Right lobe of liver (tissue), 6 donors: ENCODE data around the gene TMEM143. TPM values are rescaled to one million over a fixed set of nuclear protein-coding genes. Genes with fewer than 3 reads are reported as not detected.

ENCODE experiments used
- ATAC-seq, 4 donors: fragments of 200-7000 bp; cut with Tn5 transposase; one replicate each; pipeline ENCODE4 v1.9.1; 2020; ENCODE audit warnings: mild to moderate bottlenecking in 4 of 4, moderate library complexity in 4 of 4
- DNase-seq, 3 donors: peaks; one replicate each; pipeline ENCODE4 v3.0.0-alpha.2; 2020
- H3K27ac ChIP-seq, 3 donors: fragments of 200-600 bp; one replicate each; pipeline ENCODE4 v1.8.0; 2022
- H3K27me3 ChIP-seq, 2 donors: fragments of 200-600 bp; one replicate each; pipeline ENCODE4 v1.8.0; 2022
- H3K36me3 ChIP-seq, 4 donors: fragments of 200-600 bp; sonication (generic) in 1 of 4; one replicate each; pipeline versions ENCODE4 v1.5.1 to v1.8.0; 2017 to 2022; ENCODE audit warnings: control low read depth in 1 of 4
- H3K4me1 ChIP-seq, 4 donors: fragments of 200-600 bp; sonication (generic) in 1 of 4; one replicate each; pipeline versions ENCODE4 v1.5.1 to v1.8.0; 2017 to 2022; ENCODE audit warnings: control low read depth in 1 of 4
- H3K4me3 ChIP-seq, 3 donors: fragments of 200-600 bp; one replicate each; pipeline ENCODE4 v1.8.0; 2022
- H3K9me3 ChIP-seq, 4 donors: fragments of 200-600 bp; sonication (generic) in 1 of 4; one replicate each; pipeline versions ENCODE4 v1.5.1 to v1.8.0; 2017 to 2022; ENCODE audit warnings: control low read depth in 1 of 4
- POLR2A ChIP-seq: fragments of 450-650 bp; IDR thresholded peaks from one replicate; pipeline ENCODE4 v1.6.1; 2017; ENCODE audit warnings: antibody characterized with exemption, mild to moderate bottlenecking
- WGBS: methylation state at CpG from one replicate; pipeline ENCODE4 v1.1.6; 2018; ENCODE audit warnings: low coverage, low lambda C conversion rate; ENCODE audit not compliant: insufficient coverage; ENCODE audit errors: missing lambda C conversion rate; 5-methylcytosine and 5-hydroxymethylcytosine counted together
- intact Hi-C, 2 donors: fragments of 100-400 bp; cut with DNase I; formaldehyde crosslinking; loops; one replicate each; pipeline versions ENCODE4 v1.11.2 to v1.14.1; 2022
- total RNA-seq, 6 experiments: library from RNA; depleted of rRNA in 2 of 6; stranded (reverse); fragments of >200 nt in 2 of 6; fragmentation: NEBNext Ultra II Directional in 3 of 6; extraction: Animal tissue kit (Norgen Biotek cat#: 25700) in 3 of 6; gene quantifications; one replicate each; pipeline versions ENCODE4 v1.1.0 to v1.2.4, GENCODE V29; 2016 to 2023
- TF ChIP-seq, protein P1 (sequence below), 4 donors: fragments of 200-600 bp in 3 of 4; fragments of 450-650 bp in 1 of 4; IDR thresholded peaks; one replicate each; pipeline versions ENCODE4 v1.5.1 to v1.8.0; 2016 to 2022; ENCODE audit warnings: antibody characterized with exemption in 4 of 4, mild to moderate bottlenecking in 2 of 4
- donor health status: DM: no; HTN: yes; CAD: no.
- donor health status: DM: no; HTN: no; CAD: no.
- donor health status: DM: no; HTN: no; CAD: no.
- donor health status: DM: no; HTN: yes; CAD: no.
- donor health status: DM: no; HTN: yes; CAD: no.

Gene TMEM143
- total RNA-seq, 6 experiments from 2014 or later, result 6.5 to 15.1 (median 9.8) TPM

DNA sequence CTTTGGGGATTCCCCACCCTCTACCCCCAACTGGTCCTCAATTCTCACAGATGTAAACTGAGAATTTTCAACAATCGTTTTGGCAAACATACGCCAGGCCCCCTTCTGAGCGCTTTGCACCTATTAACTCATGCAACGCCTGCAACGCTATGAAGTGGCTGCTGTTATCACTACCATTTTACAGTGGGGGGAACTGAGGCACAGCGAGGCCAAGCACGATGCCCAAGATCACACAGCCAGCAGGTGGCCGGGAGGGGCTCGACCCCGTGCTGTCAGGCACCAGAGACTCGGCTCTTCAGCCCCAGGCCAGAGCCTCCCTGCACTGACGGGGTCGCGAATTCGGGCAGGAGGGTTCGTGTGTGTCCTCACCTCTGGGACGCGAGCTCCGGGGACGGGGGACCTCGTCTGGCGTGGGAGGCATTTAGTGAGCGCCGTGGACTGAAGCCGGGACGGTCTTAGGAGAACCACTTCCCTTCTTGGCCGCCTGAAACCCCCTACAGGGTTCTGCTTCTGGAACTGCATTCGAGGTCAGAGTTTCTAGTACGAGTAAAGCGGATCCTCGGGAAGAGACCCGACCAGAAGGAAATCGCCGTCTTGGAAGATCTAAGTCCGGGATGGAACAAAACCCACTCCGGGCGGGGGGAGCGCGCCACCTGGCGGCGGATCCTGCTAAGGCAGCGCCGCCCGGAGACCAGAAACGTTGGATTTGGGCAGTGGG, 72.8 kb downstream of the TMEM143 start:
- no peak for TF ChIP-seq POLR2A
- TF ChIP-seq, protein P1, sequence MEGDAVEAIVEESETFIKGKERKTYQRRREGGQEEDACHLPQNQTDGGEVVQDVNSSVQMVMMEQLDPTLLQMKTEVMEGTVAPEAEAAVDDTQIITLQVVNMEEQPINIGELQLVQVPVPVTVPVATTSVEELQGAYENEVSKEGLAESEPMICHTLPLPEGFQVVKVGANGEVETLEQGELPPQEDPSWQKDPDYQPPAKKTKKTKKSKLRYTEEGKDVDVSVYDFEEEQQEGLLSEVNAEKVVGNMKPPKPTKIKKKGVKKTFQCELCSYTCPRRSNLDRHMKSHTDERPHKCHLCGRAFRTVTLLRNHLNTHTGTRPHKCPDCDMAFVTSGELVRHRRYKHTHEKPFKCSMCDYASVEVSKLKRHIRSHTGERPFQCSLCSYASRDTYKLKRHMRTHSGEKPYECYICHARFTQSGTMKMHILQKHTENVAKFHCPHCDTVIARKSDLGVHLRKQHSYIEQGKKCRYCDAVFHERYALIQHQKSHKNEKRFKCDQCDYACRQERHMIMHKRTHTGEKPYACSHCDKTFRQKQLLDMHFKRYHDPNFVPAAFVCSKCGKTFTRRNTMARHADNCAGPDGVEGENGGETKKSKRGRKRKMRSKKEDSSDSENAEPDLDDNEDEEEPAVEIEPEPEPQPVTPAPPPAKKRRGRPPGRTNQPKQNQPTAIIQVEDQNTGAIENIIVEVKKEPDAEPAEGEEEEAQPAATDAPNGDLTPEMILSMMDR (IDR thresholded peaks at IDR 0.05), result peak; percentile 82 to 99 (median 98)
- no peaks in the 10 kb centered on the region for H3K27me3 ChIP-seq
- DNase-seq (peak; percentile 74 to 76 (median 76)), ATAC-seq (peak; percentile 88 to 94 (median 91))
- peak overlapping the region in 2 of 3 donors; percentile 17 to 41 for H3K4me3 ChIP-seq
- H3K27ac ChIP-seq, result no peak overlapping the region
- intact Hi-C loops, result no loop called here
- H3K4me1 ChIP-seq, result peaks cover 0 to 6% (median 2%) of the 10 kb centered on the region in 4 donors
- 3% methylated on average over 12 of the region's 45 CpGs for WGBS
- H3K9me3 ChIP-seq, result peaks cover 0 to 7% (median 0%) of the 10 kb centered on the region in 4 donors
- H3K36me3 ChIP-seq, result no peaks in the 10 kb centered on the region

DNA sequence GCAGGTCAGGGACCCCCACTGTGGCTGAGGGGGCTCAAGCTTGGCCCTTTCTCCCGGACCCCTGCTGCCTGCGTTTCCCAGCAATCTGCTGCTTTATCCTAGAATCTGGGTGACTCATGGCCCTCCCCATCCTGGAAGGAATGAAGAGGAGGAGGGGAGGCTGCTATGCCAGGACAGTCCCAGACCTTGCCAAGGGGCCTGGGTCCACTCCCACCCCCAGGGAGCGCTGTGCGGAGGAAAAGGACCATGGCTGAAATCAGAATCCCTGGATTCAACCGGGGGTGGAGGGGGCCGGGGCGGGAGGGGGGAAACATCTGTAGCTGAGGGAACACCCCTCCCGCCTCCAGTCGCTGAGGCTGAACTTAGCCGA, 73.4 kb downstream of the TMEM143 start:
- no peaks in the 10 kb centered on the region for H3K27me3 ChIP-seq
- TF ChIP-seq POLR2A, result no peak
- TF ChIP-seq, protein P1 (IDR thresholded peaks at IDR 0.05), result no peak
- no peak overlapping the region for H3K4me3 ChIP-seq
- intact Hi-C loops, result no loop called here
- H3K4me1 ChIP-seq, result peaks cover 0 to 6% (median 2%) of the 10 kb centered on the region in 4 donors
- peak in 1 of 3 donors; percentile 31 for DNase-seq
- WGBS, result 0% methylated on average over 4 of the region's 10 CpGs
- no peak overlapping the region for H3K27ac ChIP-seq
- H3K36me3 ChIP-seq, result no peaks in the 10 kb centered on the region
- peak in 2 of 4 donors; percentile 23 to 30 for ATAC-seq
- peaks cover 0 to 7% (median 0%) of the 10 kb centered on the region in 4 donors for H3K9me3 ChIP-seq

DNA sequence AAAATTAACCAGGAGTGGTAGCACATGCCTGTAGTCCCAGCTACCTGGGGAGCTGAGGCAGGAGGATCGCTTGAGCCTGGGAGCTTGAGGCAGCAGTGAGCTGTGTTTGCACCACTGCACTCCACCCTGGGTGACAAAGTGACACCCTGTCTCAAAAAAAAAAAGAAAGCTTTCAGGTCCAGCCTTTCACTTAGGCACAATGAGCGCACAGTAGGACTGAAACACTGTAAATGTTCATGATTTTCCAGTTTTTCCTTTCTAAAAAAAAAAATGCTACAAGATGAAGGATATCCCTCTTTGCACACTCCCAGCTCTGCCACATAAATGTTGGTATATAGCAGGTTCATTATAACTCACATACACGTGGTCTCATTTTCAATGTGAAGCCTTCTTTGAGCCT, 76.0 kb downstream of the TMEM143 start:
- 63% methylated on average over 2 of the region's 3 CpGs for WGBS
- no peak for ATAC-seq
- Histone ChIP-seq H3K9me3 (peaks cover 0 to 7% (median 0%) of the 10 kb centered on the region in 4 donors), H3K36me3 (no peaks in the 10 kb centered on the region), H3K4me1 (peaks cover 0 to 6% (median 2%) of the 10 kb centered on the region in 4 donors), H3K4me3 (no peak overlapping the region), H3K27me3 (no peaks in the 10 kb centered on the region), H3K27ac (no peak overlapping the region)
- DNase-seq, result no peak
- intact Hi-C loops, result no loop called here
- TF ChIP-seq POLR2A, result no peak
- TF ChIP-seq, protein P1 (IDR thresholded peaks at IDR 0.05), result no peak

DNA sequence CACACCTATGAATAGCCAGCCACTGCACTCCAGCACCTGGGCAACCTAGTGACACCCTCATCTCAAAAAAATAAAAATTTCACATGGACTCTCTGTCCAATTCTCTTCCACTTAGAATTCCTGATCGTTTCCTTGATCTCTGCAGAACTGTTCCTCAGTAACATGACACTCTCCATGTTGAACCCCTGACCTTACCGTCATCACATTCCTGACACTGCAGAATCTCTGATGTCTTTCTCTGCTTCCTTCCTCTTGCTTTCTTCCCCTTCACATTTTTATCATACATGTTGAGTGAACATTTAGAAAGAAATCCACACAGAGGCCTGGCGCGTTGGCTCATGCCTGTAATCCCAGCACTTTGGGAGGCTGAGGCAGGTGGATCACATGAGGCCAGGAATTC, 78.8 kb downstream of the TMEM143 start:
- WGBS, result 62% methylated on average over 4 of the region's 4 CpGs
- H3K4me3 ChIP-seq, result no peak overlapping the region
- DNase-seq (no peak), ATAC-seq (no peak)
- no peaks in the 10 kb centered on the region for H3K27me3 ChIP-seq
- no peaks in the 10 kb centered on the region for H3K36me3 ChIP-seq
- peaks cover 0 to 7% (median 0%) of the 10 kb centered on the region in 4 donors for H3K9me3 ChIP-seq
- no peaks in the 10 kb centered on the region for H3K4me1 ChIP-seq
- TF ChIP-seq POLR2A, result no peak
- TF ChIP-seq, protein P1 (IDR thresholded peaks at IDR 0.05), result no peak
- H3K27ac ChIP-seq, result no peak overlapping the region
- intact Hi-C loops, result no loop called here
